Measurements from ENCODE around the gene NSF.

DNA sequence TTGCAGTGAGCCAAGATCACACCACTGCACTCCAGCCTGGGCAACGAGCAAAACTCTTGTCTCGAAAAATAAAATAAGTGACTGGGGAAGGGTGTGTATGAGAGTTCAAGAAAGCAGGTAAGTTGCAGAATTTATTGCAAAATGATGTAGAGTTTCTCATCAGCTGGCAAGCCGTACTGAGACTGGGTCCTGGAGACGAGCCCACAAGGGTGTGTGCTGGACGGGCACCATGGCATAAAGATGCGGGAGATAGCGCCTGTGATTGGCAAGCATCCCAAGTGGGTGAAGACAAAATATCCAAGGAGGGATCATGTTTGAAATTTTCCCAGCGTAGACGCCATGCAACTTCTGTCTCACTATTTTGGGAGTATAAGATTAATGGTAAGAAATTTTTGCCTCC, 168.7 kb downstream of the NSF start:
- no peak for TF ChIP-seq POLR2AphosphoS5 (IDR thresholded peaks at IDR 0.05; ENCODE audit: insufficient read depth in 1 of 2, low read depth in 1 of 2)
- TF ChIP-seq, protein P1, sequence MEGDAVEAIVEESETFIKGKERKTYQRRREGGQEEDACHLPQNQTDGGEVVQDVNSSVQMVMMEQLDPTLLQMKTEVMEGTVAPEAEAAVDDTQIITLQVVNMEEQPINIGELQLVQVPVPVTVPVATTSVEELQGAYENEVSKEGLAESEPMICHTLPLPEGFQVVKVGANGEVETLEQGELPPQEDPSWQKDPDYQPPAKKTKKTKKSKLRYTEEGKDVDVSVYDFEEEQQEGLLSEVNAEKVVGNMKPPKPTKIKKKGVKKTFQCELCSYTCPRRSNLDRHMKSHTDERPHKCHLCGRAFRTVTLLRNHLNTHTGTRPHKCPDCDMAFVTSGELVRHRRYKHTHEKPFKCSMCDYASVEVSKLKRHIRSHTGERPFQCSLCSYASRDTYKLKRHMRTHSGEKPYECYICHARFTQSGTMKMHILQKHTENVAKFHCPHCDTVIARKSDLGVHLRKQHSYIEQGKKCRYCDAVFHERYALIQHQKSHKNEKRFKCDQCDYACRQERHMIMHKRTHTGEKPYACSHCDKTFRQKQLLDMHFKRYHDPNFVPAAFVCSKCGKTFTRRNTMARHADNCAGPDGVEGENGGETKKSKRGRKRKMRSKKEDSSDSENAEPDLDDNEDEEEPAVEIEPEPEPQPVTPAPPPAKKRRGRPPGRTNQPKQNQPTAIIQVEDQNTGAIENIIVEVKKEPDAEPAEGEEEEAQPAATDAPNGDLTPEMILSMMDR (IDR thresholded peaks at IDR 0.05): no peak
